Mesenchymal stem cell (in vitro differentiated cells and primary cell): ENCODE measurements around the gene RUNX2.

Experiments
- DNase-seq: peaks from one replicate; pipeline ENCODE4 v3.0.0-alpha.2; 2013
- H2AFZ ChIP-seq: one replicate; pipeline ENCODE4 v1.6.1; 2013; ENCODE audit warnings: low read depth, mild to moderate bottlenecking, control low read depth, inconsistent platforms, low read length, moderate library complexity
- H2AK5ac ChIP-seq: 2 replicates; pipeline ENCODE4 v1.6.1; 2013; ENCODE audit warnings: low read length, moderate library complexity, mild to moderate bottlenecking, inconsistent platforms; ENCODE audit not compliant: severe bottlenecking
- H2BK120ac ChIP-seq: one replicate; pipeline ENCODE4 v1.6.1; 2013; ENCODE audit warnings: low read depth, mild to moderate bottlenecking, inconsistent platforms, low read length, moderate library complexity
- H2BK12ac ChIP-seq, 2 experiments: one replicate each; pipeline ENCODE4 v1.6.1; 2013; ENCODE audit warnings: inconsistent platforms in 2 of 2, low read length in 2 of 2, mild to moderate bottlenecking in 2 of 2, moderate library complexity in 2 of 2, control low read depth in 1 of 2
- H2BK15ac ChIP-seq: one replicate; pipeline ENCODE4 v1.6.1; 2013; ENCODE audit warnings: mild to moderate bottlenecking, low read depth, inconsistent platforms; ENCODE audit not compliant: poor library complexity, severe bottlenecking
- H2BK5ac ChIP-seq: 2 replicates; pipeline ENCODE4 v1.6.1; 2013; ENCODE audit warnings: low read depth, mild to moderate bottlenecking, low read length, control low read depth, inconsistent platforms; ENCODE audit not compliant: poor library complexity, severe bottlenecking
- H3K14ac ChIP-seq, 2 experiments: one replicate each; pipeline ENCODE4 v1.6.1; 2013; ENCODE audit warnings: inconsistent platforms in 2 of 2, low read length in 2 of 2, control low read depth in 1 of 2, mild to moderate bottlenecking in 1 of 2, moderate library complexity in 1 of 2
- H3K18ac ChIP-seq, 2 experiments: one replicate each; pipeline ENCODE4 v1.6.1; 2013; ENCODE audit warnings: inconsistent platforms in 2 of 2, low read length in 2 of 2, control low read depth in 1 of 2, low read depth in 1 of 2, mild to moderate bottlenecking in 1 of 2
- H3K23ac ChIP-seq, 2 experiments: one replicate each; pipeline ENCODE4 v1.6.1; 2013; ENCODE audit warnings: inconsistent platforms in 2 of 2, low read length in 2 of 2, mild to moderate bottlenecking in 2 of 2, moderate library complexity in 2 of 2, control low read depth in 1 of 2
- H3K27ac ChIP-seq: 2 replicates; pipeline ENCODE4 v1.5.1; 2013; ENCODE audit warnings: mild to moderate bottlenecking, moderate library complexity, low read length, control low read depth, inconsistent platforms; ENCODE audit not compliant: poor library complexity, severe bottlenecking
- H3K27me3 ChIP-seq, 2 experiments: 2 replicates each; pipeline versions ENCODE4 v1.6.1 to v1.7.0; 2013; ENCODE audit warnings: low read length in 2 of 2, mild to moderate bottlenecking in 2 of 2, moderate library complexity in 2 of 2, control low read depth in 1 of 2, inconsistent platforms in 1 of 2; ENCODE audit not compliant: control insufficient read depth in 1 of 2, insufficient read depth in 1 of 2
- H3K36me3 ChIP-seq, 2 experiments: 2 replicates each; pipeline versions ENCODE4 v1.6.1 to v1.7.0; 2013; ENCODE audit warnings: low read length in 2 of 2, control low read depth in 1 of 2, inconsistent platforms in 1 of 2, low read depth in 1 of 2, mild to moderate bottlenecking in 1 of 2; ENCODE audit not compliant: insufficient read depth in 2 of 2, control insufficient read depth in 1 of 2
- H3K4ac ChIP-seq, 2 experiments: one replicate each; pipeline ENCODE4 v1.6.1; 2013; ENCODE audit warnings: inconsistent platforms in 2 of 2, low read length in 2 of 2, mild to moderate bottlenecking in 2 of 2, moderate library complexity in 2 of 2, control low read depth in 1 of 2, low read depth in 1 of 2
- H3K4me1 ChIP-seq: 2 replicates; pipeline ENCODE4 v1.6.1; 2013; ENCODE audit warnings: low read depth, low read length, control low read depth; ENCODE audit not compliant: control insufficient read depth, insufficient read depth
- H3K4me2 ChIP-seq: 2 replicates; pipeline ENCODE4 v1.6.1; 2013; ENCODE audit warnings: low read length, mild to moderate bottlenecking, inconsistent platforms; ENCODE audit not compliant: poor library complexity, severe bottlenecking
- H3K4me3 ChIP-seq, 2 experiments: 2 replicates each; pipeline versions ENCODE4 v1.5.1 to v1.7.0; 2013; ENCODE audit warnings: low read length in 2 of 2, mild to moderate bottlenecking in 2 of 2, control low read depth in 1 of 2, low read depth in 1 of 2; ENCODE audit not compliant: insufficient read depth in 1 of 2
- H3K79me1 ChIP-seq: replicated peaks from 2 replicates; pipeline ENCODE4 v1.6.1; 2013; ENCODE audit warnings: mild to moderate bottlenecking, control low read depth, low read length, inconsistent platforms; ENCODE audit not compliant: poor library complexity, severe bottlenecking
- H3K9ac ChIP-seq: 2 replicates; pipeline ENCODE4 v1.7.0; 2013; ENCODE audit warnings: mild to moderate bottlenecking, low read length, moderate library complexity
- H3K9me3 ChIP-seq: 2 replicates; pipeline ENCODE4 v1.7.0; 2013; ENCODE audit warnings: mild to moderate bottlenecking, low read length; ENCODE audit not compliant: control insufficient read depth
- H4K8ac ChIP-seq: one replicate; pipeline ENCODE4 v1.6.1; 2013; ENCODE audit warnings: inconsistent platforms, mild to moderate bottlenecking, low read length, moderate library complexity
- H4K91ac ChIP-seq: one replicate; pipeline ENCODE4 v1.6.1; 2013; ENCODE audit warnings: mild to moderate bottlenecking, low read length, inconsistent platforms
- WGBS: methylation state at CpG from one replicate; pipeline ENCODE4 v1.1.7; 2013; ENCODE audit warnings: mixed read lengths; 5-methylcytosine and 5-hydroxymethylcytosine counted together

The RUNX2 gene

GRCh38 chr6:45416700-45417099 lies 88.6 kb downstream of the RUNX2 start:
- Histone ChIP-seq H3K14ac (no peak overlapping the region), H4K91ac (no peak overlapping the region), H3K27me3 (peaks cover 0 to 6% of the 10 kb centered on the region in 2 experiments), H3K27ac (no peak overlapping the region), H2AK5ac (no peak overlapping the region), H4K8ac (no peak overlapping the region), H3K4me1 (peaks cover 9% of the 10 kb centered on the region), H3K4me3 (no peak overlapping the region), H3K79me1 (peaks cover 5% of the 10 kb centered on the region), H2BK12ac (no peak overlapping the region), H2BK15ac (no peak overlapping the region), H3K4me2 (no peak overlapping the region), H2BK5ac (no peak overlapping the region), H2BK120ac (no peak overlapping the region), H3K36me3 (no peaks in the 10 kb centered on the region), H3K4ac (no peak overlapping the region), H3K9ac (no peak overlapping the region), H3K18ac (no peak overlapping the region), H3K9me3 (no peaks in the 10 kb centered on the region), H2AFZ (no peak overlapping the region), H3K23ac (no peak overlapping the region)
- peak; percentile 54 for DNase-seq
- WGBS, result 100% methylated on average over 1 of the region's 2 CpGs

- H3K27me3 ChIP-seq, result peaks cover 0 to 6% of the 10 kb centered on the region in 2 experiments
- no peak overlapping the region for H3K4me2 ChIP-seq
- H2AK5ac ChIP-seq, result no peak overlapping the region
- no peaks in the 10 kb centered on the region for H3K36me3 ChIP-seq
- no peak overlapping the region for H2BK5ac ChIP-seq
- H3K23ac ChIP-seq, result no peak overlapping the region
- H3K27ac ChIP-seq, result no peak overlapping the region
- no peak for DNase-seq
- peaks cover 5% of the 10 kb centered on the region for H3K79me1 ChIP-seq
- no peaks in the 10 kb centered on the region for H3K9me3 ChIP-seq
- H3K4me1 ChIP-seq, result peaks cover 9% of the 10 kb centered on the region
- H3K9ac ChIP-seq, result no peak overlapping the region
- WGBS, result 100% methylated on average over 2 of the region's 2 CpGs
- no peak overlapping the region for H2BK120ac ChIP-seq
- H2BK15ac ChIP-seq, result no peak overlapping the region
- no peak overlapping the region for H3K18ac ChIP-seq
- no peak overlapping the region for H3K4ac ChIP-seq
- H3K4me3 ChIP-seq, result no peak overlapping the region
- no peak overlapping the region for H2BK12ac ChIP-seq
- H4K91ac ChIP-seq, result no peak overlapping the region
- no peak overlapping the region for H3K14ac ChIP-seq
- H4K8ac ChIP-seq, result no peak overlapping the region
- H2AFZ ChIP-seq, result no peak overlapping the region
Observed at GRCh38 chr6:45417436-45417835, 89.3 kb downstream of the RUNX2 start.

DNA sequence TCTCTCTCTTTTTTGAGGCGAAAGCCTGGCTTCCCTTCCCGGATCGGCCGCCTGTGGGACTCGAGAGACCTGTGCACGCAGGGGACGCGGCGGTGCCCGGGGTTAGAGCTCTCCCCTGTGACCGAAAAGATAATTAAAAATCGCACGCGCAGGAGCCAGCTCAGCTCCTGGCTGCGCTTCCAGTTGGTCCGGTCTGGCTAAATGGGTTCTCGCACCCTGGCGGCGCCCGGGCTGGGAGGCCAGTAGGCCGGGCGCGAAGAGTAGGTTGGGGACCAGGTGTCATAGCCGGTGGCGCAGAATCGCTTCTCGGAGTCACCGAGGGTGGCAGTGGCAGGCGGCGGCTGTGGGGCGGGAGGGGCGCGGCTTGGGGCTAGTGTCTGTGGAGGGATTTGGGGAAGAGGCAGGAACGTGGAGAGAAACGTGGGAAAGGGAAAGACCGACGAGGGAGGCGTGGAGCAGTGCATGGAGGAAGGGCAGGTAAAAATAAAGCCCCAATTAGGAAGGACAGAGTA lies 91.5 kb downstream of the RUNX2 start:
- Histone ChIP-seq H3K36me3 (no peaks in the 10 kb centered on the region), H2BK15ac (no peak overlapping the region), H2AK5ac (peak overlapping the region; percentile 69), H3K14ac (peak overlapping the region in 1 of 2 experiments; percentile 87), H3K9ac (peak overlapping the region; percentile 86), H2BK5ac (peak overlapping the region; percentile 10), H3K4me3 (peak overlapping the region; percentile 68 to 93), H3K18ac (peak overlapping the region; percentile 72 to 81), H2AFZ (peak overlapping the region; percentile 44), H3K27ac (peak overlapping the region; percentile 88), H2BK12ac (peak overlapping the region in 1 of 2 experiments; percentile 54), H3K23ac (peak overlapping the region in 1 of 2 experiments; percentile 89), H3K27me3 (peaks cover 0 to 6% of the 10 kb centered on the region in 2 experiments), H3K9me3 (no peaks in the 10 kb centered on the region), H2BK120ac (peak overlapping the region; percentile 30), H4K91ac (no peak overlapping the region), H3K4me1 (peaks cover 9% of the 10 kb centered on the region), H3K4ac (peak overlapping the region in 1 of 2 experiments; percentile 67), H4K8ac (peak overlapping the region; percentile 29), H3K4me2 (peak overlapping the region; percentile 100), H3K79me1 (peaks cover 5% of the 10 kb centered on the region)
- WGBS, result 2% methylated on average over 31 of the region's 38 CpGs
- peak; percentile 69 for DNase-seq

GRCh38 chr6:45420083-45420908 lies 92.2 kb downstream of the RUNX2 start:
- Histone ChIP-seq H2BK5ac (peak overlapping the region; percentile 49), H2AK5ac (peak overlapping the region; percentile 69), H3K4me1 (peaks cover 8% of the 10 kb centered on the region), H3K27me3 (peaks cover 0 to 6% of the 10 kb centered on the region in 2 experiments), H4K91ac (no peak overlapping the region), H3K14ac (peak overlapping the region in 1 of 2 experiments; percentile 87), H3K27ac (peak overlapping the region; percentile 88), H2BK120ac (peak overlapping the region; percentile 30), H2BK15ac (peak overlapping the region; percentile 92), H3K9ac (peak overlapping the region; percentile 86), H3K4me3 (peak overlapping the region; percentile 68 to 93), H3K79me1 (peaks cover 3% of the 10 kb centered on the region), H3K36me3 (no peaks in the 10 kb centered on the region), H2AFZ (no peak overlapping the region), H3K4me2 (peak overlapping the region; percentile 100), H3K23ac (peak overlapping the region; percentile 16 to 41), H3K4ac (peak overlapping the region; percentile 40 to 67), H3K9me3 (no peaks in the 10 kb centered on the region), H4K8ac (no peak overlapping the region), H2BK12ac (peak overlapping the region; percentile 25 to 54), H3K18ac (peak overlapping the region; percentile 72 to 81)
- WGBS, result 3% methylated on average over 37 of the region's 40 CpGs
- peak; percentile 72 for DNase-seq
